DOHH2 (cell line): ENCODE data around the gene PTGES3.

Experiments
- CTCF ChIP-seq: fragments of 200-600 bp; sonication (generic); IDR thresholded peaks from one replicate; pipeline ENCODE4 v1.5.1; 2014; ENCODE audit warnings: antibody characterized with exemption, mild to moderate bottlenecking, low read depth, low read length; ENCODE audit not compliant: poor library complexity, severe bottlenecking
- EZH2phosphoT487 ChIP-seq: fragments of 200-600 bp; sonication (generic); IDR thresholded peaks from 2 replicates; pipeline ENCODE4 v1.6.1; 2017; ENCODE audit warnings: borderline replicate concordance, mild to moderate bottlenecking, antibody characterized with exemption, low read length, moderate library complexity, mixed read lengths

- TF ChIP-seq CTCF (no peak), EZH2phosphoT487 (no peak)
Measured at GRCh38 chr12:56720731-56721151, 32.7 kb upstream of the PTGES3 start.
